ENCODE results near the gene EIF4E2.

- no peak for TF ChIP-seq POLR2A (IDR thresholded peaks at IDR 0.05)
- no peak for TF ChIP-seq POLR2AphosphoS5 (IDR thresholded peaks at IDR 0.05; ENCODE audit: insufficient read depth in 1 of 2, low read depth in 1 of 2)
- TF ChIP-seq CTCF (IDR thresholded peaks at IDR 0.05), result no peak
Measured at GRCh38 chr2:232534940-232535651, 15.4 kb upstream of the EIF4E2 start.

Measured in vagina (tissue), 2 donors.